OCI-LY7 (cell line): ENCODE data around the gene TMEM131L.

ENCODE experiments used
- CTCF ChIP-seq: fragments of 200-600 bp; sonication (generic); conservative IDR thresholded peaks from 2 replicates; pipeline ENCODE4 v1.5.1; 2014; ENCODE audit warnings: mild to moderate bottlenecking, antibody characterized with exemption, low read length, moderate library complexity, mixed read lengths
- EZH2phosphoT487 ChIP-seq: fragments of 200-600 bp; sonication (generic); IDR thresholded peaks from 2 replicates; pipeline ENCODE4 v1.6.1; 2018; ENCODE audit warnings: low read depth, borderline replicate concordance, mild to moderate bottlenecking, mixed run types, antibody characterized with exemption, low read length, moderate library complexity, mixed read lengths

- TF ChIP-seq CTCF: no peak
- TF ChIP-seq EZH2phosphoT487: no peak
Observed at GRCh38 chr4:153543351-153543750, 77.2 kb downstream of the TMEM131L start.
